HG03457 (cell line): ENCODE data around the gene USP31.
A peak's percentile ranks its signal among the peaks of the same experiment; 100 is the strongest.
"Not testable (repeated sequence)": the region's sequence is repeated elsewhere in the genome, so short reads cannot be mapped to it uniquely, and the experiment has no call there.

ENCODE experiments used
- ATAC-seq: cut with Tn5 transposase; IDR thresholded peaks from one replicate; pipeline ENCODE4 v1.9.1; 2021; ENCODE audit warnings: moderate number of reproducible peaks; ENCODE audit not compliant: unreplicated experiment

The USP31 gene

GRCh38 chr16:23156946-23157460, 7.8 kb upstream of the USP31 start:
- no peak for ATAC-seq

- ATAC-seq, result no peak
Measured at GRCh38 chr16:23156110-23156509, 6.9 kb upstream of the USP31 start.

- ATAC-seq, result no peak
Measured at GRCh38 chr16:23155445-23156049, 6.3 kb upstream of the USP31 start.

- no peak for ATAC-seq
Measured at GRCh38 chr16:23152386-23153178, 3.3 kb upstream of the USP31 start.

GRCh38 chr16:23149993-23150364, 727 bp upstream of the USP31 start:
- ATAC-seq, result no peak

- peak; percentile 24 for ATAC-seq
Measured at GRCh38 chr16:23148513-23149266, 562 bp downstream of the USP31 start.

GRCh38 chr16:23148166-23148512, 1.1 kb downstream of the USP31 start:
- ATAC-seq, result no peak

- ATAC-seq, result no peak
Measured at GRCh38 chr16:23147666-23148065, 1.6 kb downstream of the USP31 start.

- no peak for ATAC-seq
Measured at GRCh38 chr16:23146877-23147601, 2.2 kb downstream of the USP31 start.

GRCh38 chr16:23145608-23146007, 3.6 kb downstream of the USP31 start:
- no peak for ATAC-seq

GRCh38 chr16:23145186-23145585, 4.1 kb downstream of the USP31 start:
- no peak for ATAC-seq

- ATAC-seq, result not testable (repeated sequence)
Measured at GRCh38 chr16:23144393-23144792, 4.9 kb downstream of the USP31 start.

GRCh38 chr16:23143391-23143790, 5.9 kb downstream of the USP31 start:
- no peak for ATAC-seq

- no peak for ATAC-seq
Measured at GRCh38 chr16:23141959-23142740, 7.1 kb downstream of the USP31 start.

- ATAC-seq, result no peak
Measured at GRCh38 chr16:23141500-23141899, 7.8 kb downstream of the USP31 start.

GRCh38 chr16:23141033-23141432, 8.2 kb downstream of the USP31 start:
- no peak for ATAC-seq

GRCh38 chr16:23140107-23140506, 9.1 kb downstream of the USP31 start:
- ATAC-seq, result no peak

GRCh38 chr16:23137818-23138217, 11.4 kb downstream of the USP31 start:
- no peak for ATAC-seq

- ATAC-seq, result no peak
Measured at GRCh38 chr16:23137256-23137655, 12.0 kb downstream of the USP31 start.

GRCh38 chr16:23134274-23134673, 15.0 kb downstream of the USP31 start:
- ATAC-seq, result no peak
